GM19035 (cell line): ENCODE data around the gene CAMSAP1.

Experiments used
- ATAC-seq: cut with Tn5 transposase; IDR thresholded peaks from one replicate; pipeline ENCODE4 v1.9.1; 2021; ENCODE audit not compliant: unreplicated experiment

The CAMSAP1 gene

GRCh38 chr9:135761845-135762168 is 145.5 kb downstream of the CAMSAP1 start:
- ATAC-seq = no peak

GRCh38 chr9:135761150-135761844 is 146.0 kb downstream of the CAMSAP1 start:
- ATAC-seq = no peak

GRCh38 chr9:135760465-135760864 is 146.9 kb downstream of the CAMSAP1 start:
- no peak for ATAC-seq

GRCh38 chr9:135759676-135760300 is 147.6 kb downstream of the CAMSAP1 start:
- ATAC-seq = no peak

- ATAC-seq = no peak
These were observed 148.5 kb downstream of the CAMSAP1 start for GRCh38 chr9:135758870-135759269.
